Activated naive CD8-positive, alpha-beta T cell treated with anti-CD3 and anti-CD28 coated beads for 36 hours (primary cell): ENCODE data around the gene DPH2. TPM values are rescaled to one million over a fixed set of nuclear protein-coding genes. Genes with fewer than 3 reads are reported as not detected.
A peak's percentile ranks its signal among the peaks of the same experiment; 100 is the strongest.

Experiments used
- DNase-seq: peaks from one replicate; pipeline ENCODE4 v3.0.0; 2021
- H3K27ac Mint-ChIP-seq: one replicate; pipeline ENCODE4 v1.8.0; 2022; ENCODE audit warnings: mild to moderate bottlenecking, moderate library complexity, mixed read lengths
- H3K27me3 Mint-ChIP-seq: one replicate; pipeline ENCODE4 v1.8.0; 2022; ENCODE audit warnings: mild to moderate bottlenecking, mixed read lengths
- H3K36me3 Mint-ChIP-seq: one replicate; pipeline ENCODE4 v1.8.0; 2021; ENCODE audit warnings: mild to moderate bottlenecking, mixed read lengths
- H3K4me1 Mint-ChIP-seq: one replicate; pipeline ENCODE4 v1.8.0; 2021; ENCODE audit warnings: mixed read lengths
- H3K4me3 Mint-ChIP-seq: one replicate; pipeline ENCODE4 v1.8.0; 2022; ENCODE audit warnings: mild to moderate bottlenecking, moderate library complexity, mixed read lengths
- H3K9me3 Mint-ChIP-seq: one replicate; pipeline ENCODE4 v1.8.0; 2022; ENCODE audit warnings: mixed read lengths
- total RNA-seq, 2 experiments: library from RNA; stranded (reverse); gene quantifications; one replicate each; pipeline ENCODE4 v1.2.3, GENCODE V29; 2021

The DPH2 gene
- total RNA-seq, 2 experiments from 2014 or later: 65.2 to 66.7 TPM

GRCh38 chr1:43981135-43981491 lies 11.3 kb downstream of the DPH2 start:
- Mint-ChIP-seq H3K36me3 (peaks cover 44% of the 10 kb centered on the region), H3K9me3 (no peaks in the 10 kb centered on the region), H3K27ac (no peak overlapping the region), H3K4me3 (no peak overlapping the region), H3K27me3 (peaks cover 5% of the 10 kb centered on the region), H3K4me1 (peaks cover 30% of the 10 kb centered on the region)
- DNase-seq: no peak

- no peak overlapping the region for H3K4me3 Mint-ChIP-seq
- DNase-seq: no peak
- peaks cover 26% of the 10 kb centered on the region for H3K4me1 Mint-ChIP-seq
- no peak overlapping the region for H3K27ac Mint-ChIP-seq
- H3K36me3 Mint-ChIP-seq: peaks cover 40% of the 10 kb centered on the region
- H3K9me3 Mint-ChIP-seq: no peaks in the 10 kb centered on the region
- H3K27me3 Mint-ChIP-seq: peaks cover 5% of the 10 kb centered on the region
Measured at GRCh38 chr1:43981636-43982035, 11.8 kb downstream of the DPH2 start.

GRCh38 chr1:43982241-43982640 lies 12.4 kb downstream of the DPH2 start:
- Mint-ChIP-seq H3K4me1 (peaks cover 20% of the 10 kb centered on the region), H3K4me3 (no peak overlapping the region), H3K27ac (no peak overlapping the region), H3K9me3 (no peaks in the 10 kb centered on the region), H3K27me3 (peaks cover 5% of the 10 kb centered on the region), H3K36me3 (peaks cover 33% of the 10 kb centered on the region)
- DNase-seq: no peak

- Mint-ChIP-seq H3K9me3 (no peaks in the 10 kb centered on the region), H3K36me3 (peaks cover 28% of the 10 kb centered on the region), H3K27me3 (peaks cover 5% of the 10 kb centered on the region), H3K4me3 (no peak overlapping the region), H3K27ac (no peak overlapping the region), H3K4me1 (peaks cover 14% of the 10 kb centered on the region)
- no peak for DNase-seq
Measured at GRCh38 chr1:43982808-43983207, 13.0 kb downstream of the DPH2 start.

- H3K9me3 Mint-ChIP-seq: no peaks in the 10 kb centered on the region
- H3K4me3 Mint-ChIP-seq: no peak overlapping the region
- peaks cover 5% of the 10 kb centered on the region for H3K27me3 Mint-ChIP-seq
- H3K27ac Mint-ChIP-seq: no peak overlapping the region
- DNase-seq: no peak
- peaks cover 23% of the 10 kb centered on the region for H3K36me3 Mint-ChIP-seq
- peaks cover 10% of the 10 kb centered on the region for H3K4me1 Mint-ChIP-seq
Measured at GRCh38 chr1:43983253-43983899, 13.6 kb downstream of the DPH2 start.

GRCh38 chr1:43984855-43985254 lies 15.0 kb downstream of the DPH2 start:
- H3K27me3 Mint-ChIP-seq: peaks cover 5% of the 10 kb centered on the region
- no peak overlapping the region for H3K4me3 Mint-ChIP-seq
- peaks cover 18% of the 10 kb centered on the region for H3K36me3 Mint-ChIP-seq
- H3K9me3 Mint-ChIP-seq: no peaks in the 10 kb centered on the region
- no peak overlapping the region for H3K27ac Mint-ChIP-seq
- peaks cover 5% of the 10 kb centered on the region for H3K4me1 Mint-ChIP-seq
- no peak for DNase-seq

- peaks cover 3% of the 10 kb centered on the region for H3K4me1 Mint-ChIP-seq
- H3K27me3 Mint-ChIP-seq: no peaks in the 10 kb centered on the region
- no peaks in the 10 kb centered on the region for H3K9me3 Mint-ChIP-seq
- peaks cover 11% of the 10 kb centered on the region for H3K36me3 Mint-ChIP-seq
- H3K27ac Mint-ChIP-seq: no peak overlapping the region
- no peak for DNase-seq
- H3K4me3 Mint-ChIP-seq: no peak overlapping the region
Measured at GRCh38 chr1:43985984-43986595, 16.3 kb downstream of the DPH2 start.

- H3K27ac Mint-ChIP-seq: no peak overlapping the region
- no peaks in the 10 kb centered on the region for H3K27me3 Mint-ChIP-seq
- DNase-seq: no peak
- H3K4me3 Mint-ChIP-seq: no peak overlapping the region
- H3K36me3 Mint-ChIP-seq: peaks cover 11% of the 10 kb centered on the region
- peaks cover 7% of the 10 kb centered on the region for H3K4me1 Mint-ChIP-seq
- H3K9me3 Mint-ChIP-seq: no peaks in the 10 kb centered on the region
Measured at GRCh38 chr1:43986712-43987111, 16.9 kb downstream of the DPH2 start.

GRCh38 chr1:43987159-43987902 lies 17.5 kb downstream of the DPH2 start:
- H3K27ac Mint-ChIP-seq: no peak overlapping the region
- H3K36me3 Mint-ChIP-seq: peaks cover 11% of the 10 kb centered on the region
- H3K27me3 Mint-ChIP-seq: no peaks in the 10 kb centered on the region
- H3K4me1 Mint-ChIP-seq: peaks cover 12% of the 10 kb centered on the region
- no peaks in the 10 kb centered on the region for H3K9me3 Mint-ChIP-seq
- H3K4me3 Mint-ChIP-seq: no peak overlapping the region
- DNase-seq: no peak

GRCh38 chr1:43990271-43991199 lies 20.7 kb downstream of the DPH2 start:
- Mint-ChIP-seq H3K27ac (peak overlapping the region; percentile 38), H3K4me3 (peak overlapping the region; percentile 85), H3K27me3 (no peaks in the 10 kb centered on the region), H3K36me3 (no peaks in the 10 kb centered on the region), H3K9me3 (no peaks in the 10 kb centered on the region), H3K4me1 (peaks cover 13% of the 10 kb centered on the region)
- no peak for DNase-seq

- Mint-ChIP-seq H3K4me3 (peak overlapping the region; percentile 85), H3K4me1 (peaks cover 13% of the 10 kb centered on the region), H3K36me3 (no peaks in the 10 kb centered on the region), H3K9me3 (no peaks in the 10 kb centered on the region), H3K27ac (no peak overlapping the region), H3K27me3 (no peaks in the 10 kb centered on the region)
- DNase-seq: no peak
Measured at GRCh38 chr1:43991200-43991475, 21.3 kb downstream of the DPH2 start.

GRCh38 chr1:43991476-43992231 lies 21.8 kb downstream of the DPH2 start, which contains the start of gene CCDC24:
TSS of gene CCDC24 (plus strand) at chr1:43991599. CDS start at chr1:43991879, 280 bp downstream.
- no peaks in the 10 kb centered on the region for H3K9me3 Mint-ChIP-seq

GRCh38 chr1:43992232-43992995 lies 22.6 kb downstream of the DPH2 start:
- Mint-ChIP-seq H3K27ac (peak overlapping the region; percentile 68), H3K4me3 (peak overlapping the region; percentile 85), H3K27me3 (no peaks in the 10 kb centered on the region), H3K4me1 (peaks cover 13% of the 10 kb centered on the region), H3K36me3 (no peaks in the 10 kb centered on the region), H3K9me3 (no peaks in the 10 kb centered on the region)
- no peak for DNase-seq

More at GRCh38 chr1:43991476-43992231, 21.8 kb downstream of the DPH2 start, which contains the start of gene CCDC24:
- Mint-ChIP-seq H3K36me3 (no peaks in the 10 kb centered on the region), H3K27ac (peak within 1 kb of the TSS; percentile 74), H3K27me3 (no peaks in the 10 kb centered on the region), H3K4me3 (peak within 1 kb of the TSS; percentile 85), H3K4me1 (peaks cover 13% of the 10 kb centered on the region)
- DNase-seq: peak; percentile 80
